HS-27A (cell line): ENCODE results near the gene CLOCK.

Experiments
- DNase-seq: peaks from one replicate; pipeline ENCODE4 v3.0.0-alpha.2; 2012; ENCODE audit warnings: low read depth, missing footprints

The CLOCK gene

DNA sequence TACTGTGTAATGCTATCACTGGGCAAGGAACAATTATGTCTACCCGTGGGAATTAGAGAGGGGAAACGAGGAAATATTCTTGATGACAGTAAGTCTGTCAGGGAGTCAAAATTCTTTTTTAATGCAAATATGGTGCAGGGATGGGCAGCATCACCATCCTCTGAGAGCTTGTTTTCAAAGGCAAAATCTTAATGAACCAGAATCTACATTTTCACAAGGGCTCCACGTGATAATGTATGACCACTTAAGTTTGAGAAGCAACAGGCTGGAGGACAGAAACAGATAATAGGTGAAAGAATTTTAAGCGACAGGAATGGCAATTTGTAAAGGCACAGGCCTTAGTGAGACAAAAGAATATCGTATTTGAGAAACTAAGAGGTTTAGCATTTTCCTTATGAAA is 63.4 kb downstream of the CLOCK start:
- DNase-seq, result no peak

- peak; percentile 40 for DNase-seq
Measured at GRCh38 chr4:55475394-55476243, 71.1 kb downstream of the CLOCK start.

- no peak for DNase-seq
Measured at GRCh38 chr4:55469979-55470378, 76.7 kb downstream of the CLOCK start.

DNA sequence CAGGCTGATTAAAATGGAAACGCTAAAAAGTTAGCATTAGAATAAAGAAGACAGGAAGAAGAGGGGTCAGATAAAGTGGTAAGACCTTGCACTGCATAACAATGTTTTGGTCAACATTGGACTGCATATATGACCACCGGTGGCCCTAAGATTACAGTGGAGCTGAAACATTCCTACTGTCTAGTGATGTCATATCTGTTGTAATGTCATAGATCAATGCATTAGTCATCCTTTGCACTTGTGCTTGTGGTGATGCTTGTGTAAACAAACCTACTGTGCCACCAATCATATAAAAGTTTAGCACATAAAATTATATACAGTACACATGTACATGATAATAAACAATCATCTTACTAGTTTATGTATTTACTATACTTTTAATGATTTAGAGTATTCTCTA is 78.0 kb downstream of the CLOCK start:
- no peak for DNase-seq

DNA sequence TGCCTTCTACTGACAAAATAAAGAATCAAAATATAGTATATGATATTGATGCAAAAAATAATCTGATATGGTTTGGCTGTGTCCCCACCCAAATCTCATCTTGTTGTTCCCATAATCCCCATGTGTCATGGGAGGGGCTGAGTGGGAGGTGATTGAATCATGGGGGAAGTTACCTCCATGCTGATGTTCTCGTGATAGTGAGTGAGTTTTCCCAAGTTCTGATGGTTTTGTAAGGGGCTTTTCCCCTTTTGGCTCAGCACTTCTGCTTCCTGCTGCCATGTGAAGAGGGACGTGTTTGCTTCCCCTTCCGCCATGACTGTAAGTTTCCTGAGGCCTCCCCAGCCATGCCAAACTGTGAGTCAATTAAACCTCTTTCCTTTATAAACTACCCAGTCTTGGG is 80.7 kb downstream of the CLOCK start:
- no peak for DNase-seq

DNA sequence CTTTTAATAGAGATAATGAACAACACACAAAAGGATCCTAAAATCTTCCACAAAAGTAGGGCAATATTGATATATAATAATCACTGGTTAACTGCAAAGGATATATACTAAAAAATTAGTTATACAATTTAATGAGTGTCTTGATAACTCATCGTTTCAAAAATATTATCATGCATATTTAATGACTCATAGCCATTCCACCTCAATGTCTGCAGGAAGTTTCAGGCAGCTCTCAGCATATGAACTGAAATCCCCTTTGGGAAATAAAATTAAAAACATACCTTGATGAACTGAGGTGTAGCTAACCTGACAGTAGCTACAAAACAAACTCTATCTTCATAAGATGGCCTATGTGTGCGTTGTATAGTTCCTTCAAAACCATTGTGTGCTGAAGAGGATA is 88.1 kb downstream of the CLOCK start:
- no peak for DNase-seq

DNA sequence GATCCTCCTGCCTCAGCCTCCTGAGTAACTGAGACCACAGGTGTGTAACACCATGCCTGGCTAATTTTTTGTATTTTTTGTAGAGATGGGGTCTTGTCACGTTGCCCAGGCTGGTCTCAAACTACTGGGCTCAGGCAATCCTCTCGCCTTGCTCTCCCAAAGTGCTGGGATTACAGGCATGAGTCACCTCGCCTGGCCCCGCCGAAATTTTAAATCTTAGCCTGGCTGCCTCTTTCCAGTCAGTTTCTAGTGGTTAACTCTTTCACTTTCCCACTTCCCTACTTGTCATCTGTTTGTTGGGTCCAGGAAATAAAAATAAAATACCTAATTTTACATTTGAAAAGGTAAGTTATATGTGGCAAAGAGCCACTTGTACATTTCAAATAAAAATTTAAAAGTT is 88.5 kb downstream of the CLOCK start:
- no peak for DNase-seq

GRCh38 chr4:55450566-55450965 is 96.1 kb downstream of the CLOCK start:
- no peak for DNase-seq

GRCh38 chr4:55447831-55448230 is 98.9 kb downstream of the CLOCK start:
- DNase-seq, result no peak

- no peak for DNase-seq
Measured at GRCh38 chr4:55447108-55447708, 99.5 kb downstream of the CLOCK start.

DNA sequence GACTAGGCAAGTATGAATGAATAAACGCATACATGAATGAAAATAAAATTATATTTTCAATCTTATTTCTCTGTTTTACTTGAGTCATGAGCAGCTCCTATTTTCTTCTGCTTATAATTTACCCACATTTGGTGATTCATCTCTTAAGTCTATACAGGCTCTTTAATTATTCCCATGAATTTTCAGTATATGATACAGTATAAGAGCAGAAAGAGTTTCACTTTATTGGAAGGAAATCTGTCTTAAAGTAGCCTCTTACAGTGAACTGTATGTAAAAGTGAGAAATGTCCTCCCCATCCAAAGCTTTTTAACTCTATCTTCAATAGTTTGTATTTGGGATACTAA is 100.2 kb downstream of the CLOCK start:
- no peak for DNase-seq

- peak; percentile 76 for DNase-seq
Measured at GRCh38 chr4:55445921-55446577, 100.7 kb downstream of the CLOCK start.

DNA sequence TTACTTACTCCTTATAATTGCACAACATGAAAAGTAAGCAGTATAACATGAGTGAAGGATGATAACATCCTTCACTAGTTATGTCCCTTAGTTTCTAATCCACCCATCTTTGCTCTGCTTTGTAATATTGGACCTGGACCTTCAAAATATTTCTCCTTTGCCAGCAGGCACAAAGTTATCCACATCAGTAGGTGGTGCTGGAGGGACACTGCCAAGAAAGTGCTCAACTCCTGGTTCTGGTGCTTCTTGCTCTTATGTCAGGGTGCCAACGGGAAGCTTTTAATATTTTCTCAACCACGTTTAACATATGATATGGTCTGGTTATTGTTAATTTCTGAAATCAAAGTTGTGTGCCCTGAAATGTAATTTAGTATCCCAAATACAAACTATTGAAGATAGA is 101.9 kb downstream of the CLOCK start:
- DNase-seq, result no peak

- DNase-seq, result no peak
Measured at GRCh38 chr4:55442541-55442940, 104.2 kb downstream of the CLOCK start.

- no peak for DNase-seq
Measured at GRCh38 chr4:55440786-55441185, 105.9 kb downstream of the CLOCK start.

DNA sequence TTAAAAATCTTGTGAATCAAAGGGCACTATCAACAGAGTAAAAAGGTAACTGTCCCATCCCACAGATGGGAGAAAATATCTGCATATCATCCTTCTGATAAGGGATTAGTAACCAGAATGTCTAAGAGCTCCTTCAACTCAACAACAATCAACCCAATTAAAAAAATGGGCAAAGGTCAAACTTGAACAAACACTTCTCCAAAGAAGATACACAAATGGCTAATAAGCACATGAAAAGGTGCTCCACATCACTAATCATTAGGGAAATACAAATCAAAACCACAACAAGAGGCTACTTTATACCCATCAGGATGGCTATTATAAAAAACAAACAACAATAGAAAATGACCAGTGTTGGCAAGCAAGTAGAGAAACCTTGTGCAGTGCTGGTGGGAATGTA is 107.7 kb downstream of the CLOCK start:
- no peak for DNase-seq

- DNase-seq, result no peak
Measured at GRCh38 chr4:55438314-55438713, 108.4 kb downstream of the CLOCK start.

- DNase-seq, result no peak
Measured at GRCh38 chr4:55437823-55438222, 108.9 kb downstream of the CLOCK start.

DNA sequence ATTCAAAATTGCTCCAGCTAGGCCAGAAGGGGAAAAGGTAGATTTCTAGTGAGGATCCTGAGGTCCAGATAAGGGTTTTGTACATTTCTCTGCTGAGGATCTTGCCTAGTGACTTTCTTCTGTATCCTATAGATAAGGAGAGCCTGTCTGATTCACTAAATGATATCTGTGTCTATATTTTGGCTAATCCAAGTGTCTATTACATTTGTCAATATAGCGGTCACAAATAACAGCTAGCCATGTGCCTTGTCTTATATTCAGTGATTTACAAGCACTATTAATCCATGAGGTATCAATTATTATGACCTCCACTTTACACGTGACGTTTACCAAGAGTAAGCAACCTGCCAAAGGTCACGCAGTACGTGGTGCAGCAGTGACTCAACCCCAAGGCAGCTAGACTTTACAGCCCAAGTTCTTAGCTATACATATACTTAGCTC is 109.3 kb downstream of the CLOCK start:
- no peak for DNase-seq

DNA sequence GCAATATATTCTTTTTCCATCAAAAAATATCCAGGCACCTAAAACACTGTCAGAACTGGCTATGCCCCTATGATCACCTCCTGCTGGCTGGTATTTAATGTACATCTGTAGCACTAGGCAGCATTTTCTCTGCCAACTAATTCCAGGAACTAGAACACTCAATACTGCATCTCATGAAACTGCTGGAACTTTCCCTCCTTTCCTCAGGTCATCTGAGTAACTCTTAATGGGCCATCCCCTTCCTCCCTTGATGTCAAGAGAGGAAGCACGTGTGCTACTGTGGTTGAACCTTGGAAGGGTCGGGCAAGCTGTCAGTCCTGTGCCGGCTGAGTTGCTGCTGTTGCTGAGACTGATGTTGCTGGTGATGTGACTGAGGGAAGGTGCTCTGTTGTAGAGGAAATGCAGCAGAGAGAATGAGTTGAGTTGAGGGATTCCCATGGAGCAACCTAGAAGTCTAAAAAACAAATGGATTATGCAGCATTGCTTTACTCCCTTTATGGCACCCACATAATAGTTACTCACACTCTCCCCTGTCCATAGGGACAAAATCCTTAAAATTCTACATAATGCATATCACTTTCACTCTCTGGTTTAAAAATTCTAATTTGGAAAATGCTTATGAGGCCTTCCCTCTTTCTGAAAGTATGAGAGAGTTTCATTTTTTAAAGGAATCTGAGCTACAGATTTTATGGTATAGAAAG is 111.4 kb downstream of the CLOCK start:
- DNase-seq, result no peak

DNA sequence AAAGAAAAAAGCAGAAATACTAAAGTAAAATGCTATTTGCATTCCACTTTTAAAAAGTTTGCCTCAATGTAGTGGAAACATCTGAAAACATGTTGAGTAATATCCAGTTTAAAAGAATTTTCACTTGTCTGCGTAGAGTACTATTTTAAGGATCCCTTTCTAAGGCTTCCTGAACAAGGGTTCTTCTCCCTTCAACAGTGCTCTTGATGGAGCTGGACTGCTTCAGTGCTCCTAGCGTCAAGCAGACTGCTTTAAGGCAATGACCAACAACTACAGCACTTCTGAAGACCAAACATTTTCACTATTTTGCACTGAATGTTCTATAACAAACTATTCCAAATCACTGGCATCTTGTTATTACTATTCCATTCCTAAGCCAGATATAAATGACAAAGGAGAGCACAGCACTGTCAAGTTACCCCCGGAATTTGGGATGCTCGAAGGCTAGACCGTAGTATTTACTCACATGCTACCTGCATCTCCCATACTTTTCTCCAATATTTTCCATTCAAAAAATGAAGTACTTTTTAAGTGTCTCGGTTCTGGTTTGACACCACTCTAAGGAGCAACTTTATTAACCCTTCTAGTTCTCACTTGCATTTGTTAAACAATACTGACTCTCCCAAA is 114.9 kb downstream of the CLOCK start:
- no peak for DNase-seq

GRCh38 chr4:55424791-55425190 is 121.9 kb downstream of the CLOCK start:
- DNase-seq, result no peak
